Measurements from ENCODE around the gene HEATR9.

HEATR9 gene

DNA sequence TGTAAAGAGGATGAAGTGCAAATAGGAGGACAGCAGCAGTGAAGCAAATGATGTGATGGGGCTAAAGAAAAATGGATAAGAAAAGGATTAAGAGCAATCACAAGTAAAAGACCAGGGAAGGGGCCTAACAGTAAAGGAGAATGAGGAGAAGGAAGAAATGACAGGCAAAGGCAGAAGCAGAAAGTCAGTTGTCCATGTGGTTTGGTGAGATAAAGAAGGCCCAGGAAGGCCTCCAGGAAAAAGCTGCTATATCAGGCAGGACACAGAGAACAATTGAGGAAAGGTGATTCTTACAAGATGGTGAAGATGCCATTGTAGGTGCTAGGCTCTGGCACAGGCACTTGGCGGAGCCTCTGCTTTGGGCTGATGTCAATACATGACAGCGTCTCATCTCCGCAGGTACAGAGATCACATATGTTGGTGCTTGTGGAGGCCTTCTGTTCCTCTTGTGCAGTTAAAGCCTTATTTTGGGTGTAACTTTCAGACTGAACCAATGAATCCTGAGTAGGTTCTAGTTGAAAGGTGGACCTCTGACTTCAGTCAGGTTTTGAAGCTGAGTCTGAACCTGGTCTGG lies 43.7 kb upstream of the HEATR9 start:
- Histone ChIP-seq H3K4me2 (ENCODE audit: low read depth, low read length) (no peak overlapping the region), H3K9me2 (replicated peaks; ENCODE audit: insufficient read depth, low read length) (no peaks in the 10 kb centered on the region), H3K9me3 (replicated peaks; ENCODE audit: insufficient read depth, low read length) (no peaks in the 10 kb centered on the region), H3K9ac (ENCODE audit: low read length) (no peak overlapping the region), H3K36me3 (replicated peaks; ENCODE audit: insufficient read depth, low read length) (no peaks in the 10 kb centered on the region), H3K27ac (ENCODE audit: low read length) (no peak overlapping the region), H2AFZ (ENCODE audit: low read length) (no peak overlapping the region), H3K27me3 (replicated peaks; ENCODE audit: insufficient read depth, low read length) (no peaks in the 10 kb centered on the region), H3K79me2 (ENCODE audit: low read length) (no peaks in the 10 kb centered on the region), H3K4me3 (ENCODE audit: low read length) (no peak overlapping the region), H3F3A (ENCODE audit: insufficient read depth, low read length) (no peaks in the 10 kb centered on the region), H4K20me1 (ENCODE audit: insufficient read depth, low read length) (no peaks in the 10 kb centered on the region), H3K4me1 (ENCODE audit: low read length) (no peaks in the 10 kb centered on the region)
- no peak for TF ChIP-seq EZH2phosphoT487 (IDR thresholded peaks at IDR 0.05; ENCODE audit: low read length)
- TF ChIP-seq EZH2 (optimal IDR thresholded peaks at IDR 0.05; ENCODE audit: low read depth, low read length), result no peak
- TF ChIP-seq, protein P1, sequence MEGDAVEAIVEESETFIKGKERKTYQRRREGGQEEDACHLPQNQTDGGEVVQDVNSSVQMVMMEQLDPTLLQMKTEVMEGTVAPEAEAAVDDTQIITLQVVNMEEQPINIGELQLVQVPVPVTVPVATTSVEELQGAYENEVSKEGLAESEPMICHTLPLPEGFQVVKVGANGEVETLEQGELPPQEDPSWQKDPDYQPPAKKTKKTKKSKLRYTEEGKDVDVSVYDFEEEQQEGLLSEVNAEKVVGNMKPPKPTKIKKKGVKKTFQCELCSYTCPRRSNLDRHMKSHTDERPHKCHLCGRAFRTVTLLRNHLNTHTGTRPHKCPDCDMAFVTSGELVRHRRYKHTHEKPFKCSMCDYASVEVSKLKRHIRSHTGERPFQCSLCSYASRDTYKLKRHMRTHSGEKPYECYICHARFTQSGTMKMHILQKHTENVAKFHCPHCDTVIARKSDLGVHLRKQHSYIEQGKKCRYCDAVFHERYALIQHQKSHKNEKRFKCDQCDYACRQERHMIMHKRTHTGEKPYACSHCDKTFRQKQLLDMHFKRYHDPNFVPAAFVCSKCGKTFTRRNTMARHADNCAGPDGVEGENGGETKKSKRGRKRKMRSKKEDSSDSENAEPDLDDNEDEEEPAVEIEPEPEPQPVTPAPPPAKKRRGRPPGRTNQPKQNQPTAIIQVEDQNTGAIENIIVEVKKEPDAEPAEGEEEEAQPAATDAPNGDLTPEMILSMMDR (IDR thresholded peaks at IDR 0.05; ENCODE audit: low read length), result no peak
- DNase-seq, result no peak

DNA sequence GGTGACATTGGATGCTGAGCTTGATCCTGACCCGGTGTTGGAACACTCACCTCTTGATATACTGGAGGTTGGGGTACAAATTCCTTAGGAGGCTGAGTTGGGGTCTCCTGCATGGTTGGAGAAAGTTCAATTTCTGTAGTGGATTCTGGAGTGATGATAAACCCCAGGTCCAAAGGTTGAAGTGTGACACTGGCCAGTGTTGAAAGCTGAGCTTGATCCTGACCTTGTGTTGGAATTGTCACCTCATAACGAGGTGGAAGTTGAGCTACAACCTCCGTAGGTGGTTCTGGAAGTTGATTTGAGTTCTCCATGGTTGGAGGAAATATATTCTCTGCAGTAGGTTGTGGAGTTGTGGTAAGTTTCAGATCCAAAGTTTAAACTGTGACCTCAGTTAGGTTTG lies 40.7 kb upstream of the HEATR9 start:
- Histone ChIP-seq H3K9me3 (replicated peaks; ENCODE audit: insufficient read depth, low read length) (no peaks in the 10 kb centered on the region), H3F3A (ENCODE audit: insufficient read depth, low read length) (no peaks in the 10 kb centered on the region), H4K20me1 (ENCODE audit: insufficient read depth, low read length) (no peaks in the 10 kb centered on the region), H3K36me3 (replicated peaks; ENCODE audit: insufficient read depth, low read length) (no peaks in the 10 kb centered on the region), H3K4me2 (ENCODE audit: low read depth, low read length) (no peak overlapping the region), H3K4me1 (ENCODE audit: low read length) (no peaks in the 10 kb centered on the region), H3K9ac (ENCODE audit: low read length) (no peak overlapping the region), H3K79me2 (ENCODE audit: low read length) (no peaks in the 10 kb centered on the region), H2AFZ (ENCODE audit: low read length) (no peak overlapping the region), H3K27me3 (replicated peaks; ENCODE audit: insufficient read depth, low read length) (no peaks in the 10 kb centered on the region), H3K27ac (ENCODE audit: low read length) (no peak overlapping the region), H3K4me3 (ENCODE audit: low read length) (no peak overlapping the region), H3K9me2 (replicated peaks; ENCODE audit: insufficient read depth, low read length) (no peaks in the 10 kb centered on the region)
- DNase-seq, result no peak
- TF ChIP-seq, protein P1 (IDR thresholded peaks at IDR 0.05; ENCODE audit: low read length), result no peak
- TF ChIP-seq EZH2phosphoT487 (IDR thresholded peaks at IDR 0.05; ENCODE audit: low read length), result no peak
- TF ChIP-seq EZH2 (optimal IDR thresholded peaks at IDR 0.05; ENCODE audit: low read depth, low read length), result no peak

DNA sequence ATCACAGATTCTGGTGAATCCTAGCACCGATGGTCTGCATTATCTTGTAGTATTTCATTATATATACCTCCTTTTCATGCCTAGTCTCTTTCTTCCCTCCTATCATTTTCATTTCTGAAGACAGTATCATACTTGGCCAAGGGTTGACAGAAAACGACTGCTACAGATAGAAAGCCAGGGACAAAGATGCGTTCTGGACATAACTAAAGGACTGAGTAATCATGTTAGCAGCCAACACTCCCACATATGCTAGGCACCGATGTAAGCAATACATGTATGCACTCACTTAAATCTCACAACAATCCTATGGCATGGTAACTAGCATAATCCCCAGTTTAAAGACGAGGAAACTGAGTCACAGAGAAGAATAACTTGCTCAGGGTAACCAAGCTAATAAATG lies 39.0 kb upstream of the HEATR9 start:
- TF ChIP-seq EZH2 (optimal IDR thresholded peaks at IDR 0.05; ENCODE audit: low read depth, low read length) (no peak), EZH2phosphoT487 (IDR thresholded peaks at IDR 0.05; ENCODE audit: low read length) (no peak)
- TF ChIP-seq, protein P1 (IDR thresholded peaks at IDR 0.05; ENCODE audit: low read length), result no peak
- no peaks in the 10 kb centered on the region for H3K4me1 ChIP-seq (ENCODE audit: low read length)
- H4K20me1 ChIP-seq (ENCODE audit: insufficient read depth, low read length), result no peaks in the 10 kb centered on the region
- H3K9ac ChIP-seq (ENCODE audit: low read length), result no peak overlapping the region
- no peaks in the 10 kb centered on the region for H3K36me3 ChIP-seq (replicated peaks; ENCODE audit: insufficient read depth, low read length)
- H3F3A ChIP-seq (ENCODE audit: insufficient read depth, low read length), result no peaks in the 10 kb centered on the region
- no peak for DNase-seq
- no peaks in the 10 kb centered on the region for H3K9me3 ChIP-seq (replicated peaks; ENCODE audit: insufficient read depth, low read length)
- H3K9me2 ChIP-seq (replicated peaks; ENCODE audit: insufficient read depth, low read length), result no peaks in the 10 kb centered on the region
- H3K27ac ChIP-seq (ENCODE audit: low read length), result no peak overlapping the region
- no peak overlapping the region for H2AFZ ChIP-seq (ENCODE audit: low read length)
- H3K4me2 ChIP-seq (ENCODE audit: low read depth, low read length), result no peak overlapping the region
- H3K27me3 ChIP-seq (replicated peaks; ENCODE audit: insufficient read depth, low read length), result no peaks in the 10 kb centered on the region
- no peaks in the 10 kb centered on the region for H3K79me2 ChIP-seq (ENCODE audit: low read length)
- H3K4me3 ChIP-seq (ENCODE audit: low read length), result no peak overlapping the region

Measured in MM.1S (cell line).